IPS-NIHi7 (cell line): ENCODE results near the gene UQCRHL.
"Not testable (repeated sequence)": the region's sequence is repeated elsewhere in the genome, so short reads cannot be mapped to it uniquely, and the experiment has no call there.

Experiments used
- DNase-seq: peaks from one replicate; pipeline ENCODE4 v3.0.0; 2012; ENCODE audit warnings: mixed read lengths; ENCODE audit errors: extremely low spot score

UQCRHL gene

GRCh38 chr1:15835741-15836510 is 28.5 kb upstream of the UQCRHL start:
- peak; percentile 79 for DNase-seq

GRCh38 chr1:15835205-15835740 is 27.8 kb upstream of the UQCRHL start:
- DNase-seq, result no peak

GRCh38 chr1:15834406-15835204 is 27.2 kb upstream of the UQCRHL start:
- DNase-seq, result peak; percentile 80

GRCh38 chr1:15833842-15834405 is 26.5 kb upstream of the UQCRHL start:
- DNase-seq, result no peak

- DNase-seq, result no peak
Observed at GRCh38 chr1:15833069-15833679, 25.7 kb upstream of the UQCRHL start.

GRCh38 chr1:15830258-15830657 is 22.8 kb upstream of the UQCRHL start:
- DNase-seq, result no peak

- not testable (repeated sequence) for DNase-seq
Observed at GRCh38 chr1:15828931-15829330, 21.5 kb upstream of the UQCRHL start.

- DNase-seq, result not testable (repeated sequence)
Observed at GRCh38 chr1:15827567-15827966, 20.1 kb upstream of the UQCRHL start.

- DNase-seq, result no peak
Observed at GRCh38 chr1:15826810-15827507, 19.5 kb upstream of the UQCRHL start.

GRCh38 chr1:15825800-15826199 is 18.4 kb upstream of the UQCRHL start:
- DNase-seq, result no peak

- DNase-seq, result no peak
Observed at GRCh38 chr1:15820478-15820877, 13.0 kb upstream of the UQCRHL start.

GRCh38 chr1:15816674-15817073 is 9.2 kb upstream of the UQCRHL start:
- no peak for DNase-seq

- DNase-seq, result no peak
Observed at GRCh38 chr1:15810073-15810472, 2.6 kb upstream of the UQCRHL start.

GRCh38 chr1:15808955-15809354 is 1.5 kb upstream of the UQCRHL start:
- peak; percentile 20 for DNase-seq

GRCh38 chr1:15807121-15807520 is 328 bp downstream of the UQCRHL start:
- no peak for DNase-seq

- no peak for DNase-seq
Observed at GRCh38 chr1:15804060-15804459, 3.4 kb downstream of the UQCRHL start.

GRCh38 chr1:15803380-15803779 is 4.1 kb downstream of the UQCRHL start:
- DNase-seq, result no peak

GRCh38 chr1:15802234-15802965 is 5.0 kb downstream of the UQCRHL start:
- DNase-seq, result no peak

GRCh38 chr1:15799928-15800835 is 7.3 kb downstream of the UQCRHL start:
- DNase-seq, result peak; percentile 81
